NB4 (cell line): ENCODE measurements around the gene SMC6.

Experiments used
- DNase-seq: peaks from one replicate; pipeline ENCODE4 v3.0.0; 2010; ENCODE audit warnings: low read depth
- H3K4me3 ChIP-seq: one replicate; pipeline ENCODE4 v1.5.1; 2011; ENCODE audit warnings: mild to moderate bottlenecking, low read depth, low read length, moderate library complexity
- CTCF ChIP-seq: IDR thresholded peaks from one replicate; pipeline ENCODE4 v1.5.1; 2012; ENCODE audit warnings: low read depth, low read length
- MAX ChIP-seq: IDR thresholded peaks from 2 replicates; pipeline ENCODE4 v1.6.1; 2011; ENCODE audit warnings: low read depth, low read length
- MYC ChIP-seq: IDR thresholded peaks from 2 replicates; pipeline ENCODE4 v1.6.1; 2011; ENCODE audit warnings: low read depth, low read length
- POLR2A ChIP-seq: IDR thresholded peaks from 2 replicates; pipeline ENCODE4 v1.6.1; 2011; ENCODE audit warnings: mild to moderate bottlenecking; ENCODE audit not compliant: insufficient read length; ENCODE audit errors: extremely low read depth

Gene SMC6

GRCh38 chr2:17709897-17710296 lies 43.7 kb downstream of the SMC6 start:
- TF ChIP-seq MYC (no peak), MAX (no peak), CTCF (no peak), POLR2A (no peak)
- DNase-seq, result no peak
- no peak overlapping the region for H3K4me3 ChIP-seq

GRCh38 chr2:17708501-17708900 lies 45.1 kb downstream of the SMC6 start:
- no peak for TF ChIP-seq CTCF
- no peak for TF ChIP-seq MYC
- TF ChIP-seq POLR2A, result no peak
- TF ChIP-seq MAX, result no peak
- DNase-seq, result no peak
- H3K4me3 ChIP-seq, result no peak overlapping the region

GRCh38 chr2:17706845-17707244 lies 46.8 kb downstream of the SMC6 start:
- no peak for TF ChIP-seq CTCF
- no peak for TF ChIP-seq MAX
- TF ChIP-seq POLR2A, result no peak
- no peak overlapping the region for H3K4me3 ChIP-seq
- DNase-seq, result no peak

GRCh38 chr2:17690776-17691175 lies 62.8 kb downstream of the SMC6 start:
- no peak overlapping the region for H3K4me3 ChIP-seq
- TF ChIP-seq POLR2A (no peak), CTCF (no peak), MAX (no peak), MYC (no peak)
- DNase-seq, result no peak

GRCh38 chr2:17689010-17689409 lies 64.6 kb downstream of the SMC6 start:
- TF ChIP-seq CTCF, result no peak
- no peak for TF ChIP-seq MYC
- TF ChIP-seq POLR2A, result no peak
- TF ChIP-seq MAX, result no peak
- no peak for DNase-seq
- H3K4me3 ChIP-seq, result no peak overlapping the region

GRCh38 chr2:17688600-17688999 lies 65.0 kb downstream of the SMC6 start:
- TF ChIP-seq CTCF, result no peak
- TF ChIP-seq MAX, result no peak
- no peak for TF ChIP-seq POLR2A
- no peak for TF ChIP-seq MYC
- DNase-seq, result no peak
- H3K4me3 ChIP-seq, result no peak overlapping the region
